Choroid plexus epithelial cell (primary cell): ENCODE data around the gene TRABD2B.

Experiments used
- DNase-seq: peaks from one replicate; pipeline ENCODE4 v3.0.0-alpha.2; 2010; ENCODE audit warnings: low read depth
- H3K4me3 ChIP-seq: 2 replicates; pipeline ENCODE4 v1.5.1; 2011; ENCODE audit warnings: low read depth, mild to moderate bottlenecking, control low read depth, low read length, moderate library complexity
- TF ChIP-seq, protein P1 (sequence below): conservative IDR thresholded peaks from 2 replicates; pipeline ENCODE4 v1.5.1; 2011; ENCODE audit warnings: low read depth, mild to moderate bottlenecking, control low read depth, inconsistent platforms, low read length, moderate library complexity

TRABD2B gene

DNA sequence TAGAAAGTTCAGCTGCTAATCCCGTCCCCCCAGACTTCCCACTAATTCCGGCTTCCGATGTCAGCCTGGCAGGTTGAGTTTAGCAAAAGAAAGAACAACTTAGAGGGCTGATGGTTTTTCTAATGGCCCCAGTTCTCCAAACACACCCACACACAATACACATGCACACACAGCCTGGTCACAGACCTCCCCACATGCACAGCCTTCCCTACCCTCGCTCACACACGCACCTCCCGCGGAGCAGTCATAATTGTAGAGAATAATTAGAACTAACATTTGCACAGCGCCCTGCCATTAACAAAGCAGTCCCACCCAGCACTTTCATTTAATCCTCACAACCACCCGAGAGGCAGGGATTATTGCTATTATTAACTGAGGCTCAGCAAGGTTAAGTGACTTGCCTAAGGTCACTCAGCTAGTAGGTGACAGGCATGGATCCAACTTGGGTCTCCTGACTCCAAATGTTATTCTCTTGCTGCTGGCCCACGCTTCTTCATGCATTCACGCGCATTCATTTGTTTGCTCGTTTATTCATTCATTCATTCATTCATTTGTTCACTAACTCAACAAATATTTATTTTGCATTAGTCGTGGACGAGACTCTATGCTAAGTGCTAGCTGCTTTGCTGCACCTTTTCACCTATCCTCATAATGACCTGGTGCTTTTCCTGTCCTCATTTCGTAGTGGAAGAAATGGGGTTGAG lies 284.4 kb downstream of the TRABD2B start:
- DNase-seq, result no peak
- TF ChIP-seq, protein P1, sequence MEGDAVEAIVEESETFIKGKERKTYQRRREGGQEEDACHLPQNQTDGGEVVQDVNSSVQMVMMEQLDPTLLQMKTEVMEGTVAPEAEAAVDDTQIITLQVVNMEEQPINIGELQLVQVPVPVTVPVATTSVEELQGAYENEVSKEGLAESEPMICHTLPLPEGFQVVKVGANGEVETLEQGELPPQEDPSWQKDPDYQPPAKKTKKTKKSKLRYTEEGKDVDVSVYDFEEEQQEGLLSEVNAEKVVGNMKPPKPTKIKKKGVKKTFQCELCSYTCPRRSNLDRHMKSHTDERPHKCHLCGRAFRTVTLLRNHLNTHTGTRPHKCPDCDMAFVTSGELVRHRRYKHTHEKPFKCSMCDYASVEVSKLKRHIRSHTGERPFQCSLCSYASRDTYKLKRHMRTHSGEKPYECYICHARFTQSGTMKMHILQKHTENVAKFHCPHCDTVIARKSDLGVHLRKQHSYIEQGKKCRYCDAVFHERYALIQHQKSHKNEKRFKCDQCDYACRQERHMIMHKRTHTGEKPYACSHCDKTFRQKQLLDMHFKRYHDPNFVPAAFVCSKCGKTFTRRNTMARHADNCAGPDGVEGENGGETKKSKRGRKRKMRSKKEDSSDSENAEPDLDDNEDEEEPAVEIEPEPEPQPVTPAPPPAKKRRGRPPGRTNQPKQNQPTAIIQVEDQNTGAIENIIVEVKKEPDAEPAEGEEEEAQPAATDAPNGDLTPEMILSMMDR, result no peak
- H3K4me3 ChIP-seq, result no peak overlapping the region

DNA sequence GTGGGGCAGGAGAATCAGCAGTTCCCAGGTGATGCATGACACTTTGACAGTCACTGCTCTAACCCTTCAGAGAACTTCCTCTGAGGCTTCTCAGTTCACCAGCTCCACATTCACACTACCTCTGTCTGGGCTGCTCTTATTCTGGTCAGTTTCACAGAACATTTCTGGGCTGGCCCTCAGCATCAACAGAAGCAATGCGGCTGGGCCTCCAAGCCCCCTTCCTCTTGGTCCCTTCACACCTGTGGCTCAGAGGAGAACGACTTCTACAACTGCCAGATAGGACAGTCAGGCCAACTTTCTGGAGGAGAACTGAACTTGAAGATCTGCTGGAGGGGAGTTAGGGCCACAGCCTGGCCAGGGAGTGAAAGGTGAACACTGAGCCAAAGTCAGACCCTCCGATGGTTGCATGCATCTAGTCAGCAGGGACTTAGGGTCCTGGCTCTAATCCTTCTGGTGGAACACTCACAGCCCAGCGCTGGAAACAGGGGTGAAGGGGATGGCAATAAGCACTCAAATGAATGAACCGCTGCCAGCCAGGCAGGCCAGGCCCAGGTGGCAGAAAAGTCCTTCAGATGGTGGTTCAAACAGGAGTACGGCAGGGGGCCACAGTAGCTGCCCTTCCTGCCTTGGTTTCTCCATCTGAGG lies 285.2 kb downstream of the TRABD2B start:
- H3K4me3 ChIP-seq, result no peak overlapping the region
- DNase-seq, result no peak
- TF ChIP-seq, protein P1, result no peak

DNA sequence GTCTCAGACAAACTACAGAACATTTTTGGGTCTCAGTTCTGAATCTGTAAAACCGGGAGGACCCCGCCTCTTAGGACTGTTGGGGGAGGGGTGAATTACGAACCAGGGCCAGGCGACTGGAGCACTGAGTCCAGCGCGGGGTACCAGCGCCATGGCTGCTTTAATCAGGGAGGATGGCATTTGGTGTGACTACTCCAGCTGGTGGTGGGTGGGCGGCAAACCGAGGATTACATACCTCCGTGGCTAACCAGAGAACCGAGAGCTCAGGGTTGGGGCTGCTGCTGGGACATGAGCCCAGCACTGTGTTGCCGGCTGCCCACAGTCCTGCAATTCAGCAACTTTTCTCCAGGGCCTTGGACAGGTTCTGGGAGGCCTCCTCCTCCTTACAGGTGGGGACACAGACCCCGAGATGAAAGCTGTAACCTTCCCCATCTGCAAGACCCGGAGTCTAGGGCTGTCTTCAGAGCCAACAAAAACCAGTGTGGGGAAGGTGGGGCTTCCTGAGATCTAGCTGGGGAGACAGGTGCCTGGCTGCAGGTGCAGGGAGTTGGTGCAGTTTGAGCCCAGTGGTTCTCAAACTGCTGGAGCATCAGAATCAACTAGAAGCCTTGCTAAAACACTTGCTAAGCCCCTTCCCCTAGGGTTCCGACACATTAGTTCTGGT lies 285.9 kb downstream of the TRABD2B start:
- DNase-seq, result no peak
- TF ChIP-seq, protein P1, result no peak
- no peak overlapping the region for H3K4me3 ChIP-seq
